Amniotic epithelial cell (primary cell): ENCODE results near the gene ZNF790.

Experiments
- DNase-seq: peaks from one replicate; pipeline ENCODE4 v3.0.0-alpha.2; 2010; ENCODE audit warnings: low read depth

ZNF790 gene

GRCh38 chr19:36772311-36773222 is 65.6 kb downstream of the ZNF790 start, which contains the start of gene ZNF850:
Gene ZNF850, minus strand, starts transcription at chr19:36772807. Its CDS starts 10,201 bp downstream, at chr19:36762606.
- DNase-seq: peak; percentile 92

- DNase-seq: peak; percentile 97
Observed at GRCh38 chr19:36771261-36772231, 66.6 kb downstream of the ZNF790 start.
